Fibroblast of the aortic adventitia (primary cell): ENCODE results near the gene SORBS1. TPM values are rescaled to one million over a fixed set of nuclear protein-coding genes. Genes with fewer than 3 reads are reported as not detected.

Experiments used
- DNase-seq: peaks from one replicate; pipeline ENCODE4 v3.0.0-alpha.2; 2010; ENCODE audit warnings: low read depth
- H3K4me3 ChIP-seq: 2 replicates; pipeline ENCODE4 v1.5.1; 2011; ENCODE audit warnings: low read depth, mild to moderate bottlenecking, control low read depth, low read length, moderate library complexity
- total RNA-seq: library from RNA; depleted of rRNA; stranded (reverse); fragments of >200 nt; gene quantifications from 2 replicates; pipeline ENCODE4 v1.2.3, GENCODE V29; 2012; ENCODE audit warnings: low replicate concordance
- TF ChIP-seq, protein P1 (sequence below): IDR thresholded peaks from 2 replicates; pipeline ENCODE4 v1.5.1; 2011; ENCODE audit warnings: mild to moderate bottlenecking, low read length, control low read depth, inconsistent platforms; ENCODE audit not compliant: insufficient read depth

SORBS1 gene
- total RNA-seq, 1 donor = 0.36 TPM

DNA sequence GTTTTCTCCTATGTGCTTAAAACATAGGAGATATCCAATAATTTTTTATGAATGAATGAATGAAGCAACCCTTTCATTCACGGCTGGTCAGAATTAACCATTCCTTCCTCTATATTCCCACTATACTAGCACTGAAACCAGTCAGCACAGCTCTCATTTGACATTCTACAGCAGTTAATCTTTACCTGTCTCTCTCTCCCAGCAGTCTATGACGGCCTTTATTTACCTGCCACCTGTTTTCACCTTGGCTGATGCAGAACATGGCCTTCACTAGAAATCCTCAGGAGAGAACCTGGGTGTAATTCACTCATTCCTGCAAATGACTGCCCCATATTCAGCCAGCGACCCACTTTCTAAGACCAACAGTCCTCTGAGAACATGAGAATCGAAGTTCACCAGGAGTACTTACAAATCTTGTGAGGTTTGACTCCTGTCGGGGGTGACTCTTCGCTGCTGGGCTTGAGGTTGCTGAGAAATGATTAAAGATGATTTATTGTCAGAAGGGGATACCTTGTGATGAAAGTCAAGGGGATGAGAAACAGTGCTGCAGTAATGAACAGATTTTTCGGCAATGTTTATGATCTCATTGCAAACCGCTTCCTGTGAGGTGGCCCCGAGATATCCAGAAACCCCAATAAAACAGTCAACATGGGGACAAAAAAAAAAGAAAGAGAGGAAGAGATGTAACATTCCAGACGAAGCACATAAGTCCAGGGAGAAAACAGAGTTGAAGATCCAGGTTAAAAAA, 239.4 kb downstream of the SORBS1 start:
- TF ChIP-seq, protein P1, sequence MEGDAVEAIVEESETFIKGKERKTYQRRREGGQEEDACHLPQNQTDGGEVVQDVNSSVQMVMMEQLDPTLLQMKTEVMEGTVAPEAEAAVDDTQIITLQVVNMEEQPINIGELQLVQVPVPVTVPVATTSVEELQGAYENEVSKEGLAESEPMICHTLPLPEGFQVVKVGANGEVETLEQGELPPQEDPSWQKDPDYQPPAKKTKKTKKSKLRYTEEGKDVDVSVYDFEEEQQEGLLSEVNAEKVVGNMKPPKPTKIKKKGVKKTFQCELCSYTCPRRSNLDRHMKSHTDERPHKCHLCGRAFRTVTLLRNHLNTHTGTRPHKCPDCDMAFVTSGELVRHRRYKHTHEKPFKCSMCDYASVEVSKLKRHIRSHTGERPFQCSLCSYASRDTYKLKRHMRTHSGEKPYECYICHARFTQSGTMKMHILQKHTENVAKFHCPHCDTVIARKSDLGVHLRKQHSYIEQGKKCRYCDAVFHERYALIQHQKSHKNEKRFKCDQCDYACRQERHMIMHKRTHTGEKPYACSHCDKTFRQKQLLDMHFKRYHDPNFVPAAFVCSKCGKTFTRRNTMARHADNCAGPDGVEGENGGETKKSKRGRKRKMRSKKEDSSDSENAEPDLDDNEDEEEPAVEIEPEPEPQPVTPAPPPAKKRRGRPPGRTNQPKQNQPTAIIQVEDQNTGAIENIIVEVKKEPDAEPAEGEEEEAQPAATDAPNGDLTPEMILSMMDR = no peak
- no peak for DNase-seq
- H3K4me3 ChIP-seq = no peak overlapping the region

GRCh38 chr10:95319239-95319638, 241.9 kb downstream of the SORBS1 start:
- no peak for DNase-seq
- TF ChIP-seq, protein P1 = no peak
- no peak overlapping the region for H3K4me3 ChIP-seq

GRCh38 chr10:95315509-95315908, 245.7 kb downstream of the SORBS1 start:
- H3K4me3 ChIP-seq = no peak overlapping the region
- TF ChIP-seq, protein P1 = no peak
- no peak for DNase-seq

- H3K4me3 ChIP-seq = no peak overlapping the region
- DNase-seq = no peak
- TF ChIP-seq, protein P1 = no peak
Measured at GRCh38 chr10:95314192-95314918, 246.8 kb downstream of the SORBS1 start.

DNA sequence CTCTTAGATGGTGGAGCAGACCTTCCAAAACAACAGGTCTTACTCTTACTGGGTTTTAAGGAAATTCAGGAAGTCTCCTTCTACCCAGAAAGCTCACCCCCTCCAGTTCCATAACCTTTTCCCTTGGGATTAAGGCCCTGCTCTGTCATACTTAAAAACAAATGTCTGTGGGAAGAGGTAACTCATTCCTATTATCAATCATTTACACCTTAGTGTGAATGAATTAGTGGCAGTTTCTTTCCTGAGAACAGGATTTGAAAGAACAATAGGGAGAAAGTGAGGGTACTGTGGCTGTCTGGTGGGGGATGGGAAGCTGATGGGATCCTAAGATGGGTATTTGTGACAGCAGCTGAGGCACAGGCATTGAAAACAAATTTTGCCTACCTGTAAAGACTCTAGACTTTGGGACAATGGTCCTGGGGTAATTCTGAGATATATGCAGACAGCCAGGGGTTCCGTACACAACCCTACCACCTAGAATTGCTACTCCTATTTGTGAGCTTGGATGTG, 248.1 kb downstream of the SORBS1 start:
- no peak for DNase-seq
- TF ChIP-seq, protein P1 = no peak
- no peak overlapping the region for H3K4me3 ChIP-seq

- DNase-seq = peak; percentile 54
- TF ChIP-seq, protein P1 = no peak
- no peak overlapping the region for H3K4me3 ChIP-seq
Measured at GRCh38 chr10:95312257-95312656, 248.9 kb downstream of the SORBS1 start.
